GM18519 (cell line): ENCODE measurements around the gene DYRK3.

ENCODE experiments used
- ATAC-seq: cut with Tn5 transposase; IDR thresholded peaks from one replicate; pipeline ENCODE4 v1.9.1; 2021; ENCODE audit warnings: mild to moderate bottlenecking, moderate library complexity; ENCODE audit not compliant: unreplicated experiment, low FRiP score

DYRK3 gene

GRCh38 chr1:206696812-206697585 lies 61.7 kb downstream of the DYRK3 start:
- no peak for ATAC-seq

GRCh38 chr1:206698011-206698410 lies 62.7 kb downstream of the DYRK3 start:
- no peak for ATAC-seq
